Brain microvascular endothelial cell (primary cell): ENCODE results near the gene PCAT6.

Experiments
- DNase-seq: peaks from one replicate; pipeline ENCODE4 v3.0.0-alpha.2; 2020
- H3K27ac ChIP-seq: fragments of 250-450 bp; sonication (Bioruptor Pico); 2 replicates; pipeline ENCODE4 v1.5.1; 2020; ENCODE audit warnings: mild to moderate bottlenecking, moderate library complexity
- H3K27me3 ChIP-seq: fragments of 250-450 bp; sonication (Bioruptor Pico); replicated peaks from 2 replicates; pipeline ENCODE4 v1.5.1; 2020; ENCODE audit warnings: mild to moderate bottlenecking
- H3K36me3 ChIP-seq: fragments of 250-450 bp; sonication (Bioruptor Pico); replicated peaks from 2 replicates; pipeline ENCODE4 v1.5.1; 2020; ENCODE audit warnings: mild to moderate bottlenecking
- H3K4me3 ChIP-seq: 2 replicates; pipeline ENCODE4 v1.5.1; 2011; ENCODE audit warnings: low read depth, mild to moderate bottlenecking, control low read depth, low read length, moderate library complexity
- CTCF ChIP-seq: IDR thresholded peaks from 2 replicates; pipeline ENCODE4 v1.5.1; 2011; ENCODE audit warnings: low read depth, mild to moderate bottlenecking, moderate library complexity, low read length, control low read depth, inconsistent platforms; ENCODE audit errors: missing control alignments
- in situ Hi-C: cut with HindIII; loops from 2 replicates; pipeline ENCODE4 v1.10.0; 2017; ENCODE audit warnings: low sequenced_read_pairs, low pct_ligation_motif_present

Gene PCAT6

GRCh38 chr1:202836623-202837403 is 26.1 kb downstream of the PCAT6 start:
- no peak for TF ChIP-seq CTCF

GRCh38 chr1:202837746-202838262 is 27.1 kb downstream of the PCAT6 start:
- H3K27me3 ChIP-seq = peaks cover 22% of the 10 kb centered on the region
- in situ Hi-C loops = no loop called here
- DNase-seq = no peak
- no peak overlapping the region for H3K4me3 ChIP-seq
- H3K36me3 ChIP-seq = no peaks in the 10 kb centered on the region
- no peak overlapping the region for H3K27ac ChIP-seq
- TF ChIP-seq CTCF = no peak

More at GRCh38 chr1:202836623-202837403, 26.1 kb downstream of the PCAT6 start:
- DNase-seq = no peak
- Histone ChIP-seq H3K4me3 (no peak overlapping the region), H3K27me3 (peaks cover 22% of the 10 kb centered on the region), H3K36me3 (no peaks in the 10 kb centered on the region), H3K27ac (no peak overlapping the region)
- in situ Hi-C loops = no loop called here

GRCh38 chr1:202843081-202843480 is 32.3 kb downstream of the PCAT6 start:
- H3K4me3 ChIP-seq = no peak overlapping the region
- H3K36me3 ChIP-seq = no peaks in the 10 kb centered on the region
- in situ Hi-C loops = no loop called here
- no peak for DNase-seq
- no peak overlapping the region for H3K27ac ChIP-seq
- no peak for TF ChIP-seq CTCF
- H3K27me3 ChIP-seq = peaks cover 2% of the 10 kb centered on the region

- H3K27ac ChIP-seq = no peak overlapping the region
- no peaks in the 10 kb centered on the region for H3K27me3 ChIP-seq
- no peak overlapping the region for H3K4me3 ChIP-seq
- DNase-seq = no peak
- no peaks in the 10 kb centered on the region for H3K36me3 ChIP-seq
- TF ChIP-seq CTCF = no peak
- in situ Hi-C loops = no loop called here
These were observed 33.5 kb downstream of the PCAT6 start for GRCh38 chr1:202844259-202844658.

GRCh38 chr1:202844935-202845334 is 34.2 kb downstream of the PCAT6 start:
- DNase-seq = no peak
- no peak overlapping the region for H3K27ac ChIP-seq
- no peaks in the 10 kb centered on the region for H3K27me3 ChIP-seq
- H3K4me3 ChIP-seq = no peak overlapping the region
- no peak for TF ChIP-seq CTCF
- H3K36me3 ChIP-seq = no peaks in the 10 kb centered on the region
- in situ Hi-C loops = no loop called here

GRCh38 chr1:202848191-202848542 is 37.4 kb downstream of the PCAT6 start:
- DNase-seq = no peak
- H3K4me3 ChIP-seq = no peak overlapping the region
- H3K27ac ChIP-seq = no peak overlapping the region
- H3K36me3 ChIP-seq = no peaks in the 10 kb centered on the region
- in situ Hi-C loops = no loop called here
- no peaks in the 10 kb centered on the region for H3K27me3 ChIP-seq
- no peak for TF ChIP-seq CTCF
